K562 (cell line): ENCODE measurements around the gene C14orf180. TPM values are rescaled to one million over a fixed set of nuclear protein-coding genes. Genes with fewer than 3 reads are reported as not detected.

Source experiments
- ATAC-seq: fragments of 200-7000 bp; cut with Tn5 transposase; 3 replicates; pipeline ENCODE4 v1.9.1; 2020; ENCODE audit warnings: moderate library complexity
- BruUV-seq: library from RNA; stranded (reverse); fragments of 400-500 nt; replicated peaks from 2 replicates; lab custom pipeline; 2021; lab: Mats Ljungman, UMichigan
- CTCF ChIA-PET: fragments of 300-600 bp; formaldehyde crosslinking; extraction: SDS; loops from one replicate; lab custom pipeline; 2021; ENCODE audit warnings: low intra/inter-chr PET ratio; lab: Yijun Ruan, JAX
- POLR2A ChIA-PET: fragments of 300-600, 350-650 bp; sonication (Branson Sonifier 250); formaldehyde crosslinking; extraction: SDS; loops from one replicate; lab custom pipeline; 2021; ENCODE audit warnings: antibody characterized with exemption, inconsistent platforms; lab: Yijun Ruan, JAX
- DNase-seq, 4 experiments: peaks; one replicate each; pipeline versions ENCODE4 v3.0.0 to v3.0.0-alpha.2; 2011 to 2018; ENCODE audit warnings: low spot score in 3 of 4, mixed read lengths in 3 of 4; ENCODE audit errors: extremely low read depth in 1 of 4
- FAIRE-seq: peaks from 2 replicates; lab custom pipeline; 2011; peaks lifted over from hg19 to GRCh38; lab: Jason Lieb, UNC
- H2AFZ ChIP-seq: 2 replicates; pipeline ENCODE4 v1.6.0; 2011; ENCODE audit warnings: low read depth, low read length, control low read depth, inconsistent platforms
- H3K27ac ChIP-seq: fragments of 200-600 bp; 3 replicates; pipeline ENCODE4 v1.8.0; 2011; ENCODE audit warnings: low read depth, mild to moderate bottlenecking, control low read depth, inconsistent platforms, low read length, moderate library complexity, mixed read lengths; ENCODE audit errors: extremely low read depth
- H3K27me3 ChIP-seq, 2 experiments: fragments of 300-600 bp in 1 of 2; 2 replicates in 1 of 2; 3 replicates in 1 of 2; pipeline versions ENCODE4 v1.6.0 to v1.8.0; 2011; ENCODE audit warnings: inconsistent platforms in 2 of 2, low read length in 2 of 2, mild to moderate bottlenecking in 1 of 2, mixed read lengths in 1 of 2, moderate library complexity in 1 of 2; ENCODE audit not compliant: control insufficient read depth in 2 of 2, insufficient read depth in 2 of 2
- H3K36me3 ChIP-seq: fragments of 300-600 bp; 3 replicates; pipeline ENCODE4 v1.8.0; 2011; ENCODE audit warnings: mild to moderate bottlenecking, low read length, inconsistent platforms; ENCODE audit not compliant: control insufficient read depth, insufficient read depth
- H3K4me1 ChIP-seq, 2 experiments: fragments of 200-600 bp in 1 of 2; replicated peaks in 1 of 2; 2 replicates in 1 of 2; 3 replicates in 1 of 2; pipeline versions ENCODE4 v1.5.1 to v1.8.0; 2011; ENCODE audit warnings: inconsistent platforms in 2 of 2, low read length in 2 of 2, mild to moderate bottlenecking in 1 of 2, mixed read lengths in 1 of 2, moderate library complexity in 1 of 2; ENCODE audit not compliant: control insufficient read depth in 2 of 2, insufficient read depth in 2 of 2
- H3K4me2 ChIP-seq: 2 replicates; pipeline ENCODE4 v1.6.1; 2011; ENCODE audit warnings: low read length, control low read depth, inconsistent platforms, mixed read lengths; ENCODE audit not compliant: insufficient read depth
- H3K4me3 ChIP-seq: fragments of 200-600 bp; sonication (generic), shearing (Covaris generic); 2 replicates; pipeline ENCODE4 v1.5.1; 2016; ENCODE audit warnings: control low read depth, inconsistent platforms
- H3K79me2 ChIP-seq: fragments of 200-600 bp; 3 replicates; pipeline ENCODE4 v1.8.0; 2011; ENCODE audit warnings: low read length, inconsistent platforms; ENCODE audit not compliant: control insufficient read depth, insufficient read depth
- H3K9ac ChIP-seq, 2 experiments: 2 replicates each; pipeline versions ENCODE4 v1.6.0 to v1.6.1; 2011; ENCODE audit warnings: low read depth in 2 of 2, low read length in 2 of 2, control low read depth in 1 of 2, inconsistent platforms in 1 of 2, mild to moderate bottlenecking in 1 of 2, mixed read lengths in 1 of 2; ENCODE audit not compliant: insufficient read depth in 1 of 2
- H3K9me1 ChIP-seq: one replicate; pipeline ENCODE4 v1.6.0; 2011; ENCODE audit warnings: inconsistent platforms, mild to moderate bottlenecking, low read length, moderate library complexity; ENCODE audit not compliant: control insufficient read depth, insufficient read depth
- H3K9me3 ChIP-seq: replicated peaks from 2 replicates; pipeline ENCODE4 v1.5.1; 2011; ENCODE audit warnings: low read depth, low read length, inconsistent platforms; ENCODE audit not compliant: control insufficient read depth, insufficient read depth
- H4K20me1 ChIP-seq: replicated peaks from 2 replicates; pipeline ENCODE4 v1.6.1; 2011; ENCODE audit warnings: low read length, inconsistent platforms, mixed read lengths; ENCODE audit not compliant: control insufficient read depth, insufficient read depth
- BMI1 ChIP-seq: fragments of 150-350 bp; IDR thresholded peaks from 2 replicates; pipeline ENCODE4 v1.6.1; 2014; ENCODE audit warnings: low read length
- CBX3 ChIP-seq, 2 experiments: IDR thresholded peaks; 1 replicate in 1 of 2; 2 replicates in 1 of 2; pipeline ENCODE4 v1.6.1; 2012; ENCODE audit warnings: inconsistent platforms in 2 of 2, low read length in 2 of 2, borderline replicate concordance in 1 of 2, control low read depth in 1 of 2
- EP400 ChIP-seq: fragments of 450-650 bp; IDR thresholded peaks from 2 replicates; pipeline ENCODE4 v1.6.1; 2017; ENCODE audit warnings: antibody characterized with exemption, mild to moderate bottlenecking, moderate library complexity
- ETV6 ChIP-seq, 3 experiments: fragments of 150-350 bp in 1 of 3; sonication (generic) in 1 of 3; formaldehyde crosslinking in 1 of 3; IDR thresholded peaks; 2 replicates each; pipeline versions ENCODE4 v1.6.1 to v1.8.0; 2014 to 2022; ENCODE audit warnings: borderline replicate concordance in 2 of 3, low read depth in 2 of 3, antibody characterized with exemption in 1 of 3, low read length in 1 of 3, mild to moderate bottlenecking in 1 of 3, missing genetic modification reagents in 1 of 3
- JUNB ChIP-seq: fragments of 450-650 bp; formaldehyde crosslinking; conservative IDR thresholded peaks from 2 replicates; pipeline ENCODE4 v1.4.0; 2020; ENCODE audit warnings: mild to moderate bottlenecking
- LARP7 ChIP-seq: fragments of 450-650 bp; IDR thresholded peaks from 2 replicates; pipeline ENCODE4 v1.6.1; 2016
- NFE2 ChIP-seq: IDR thresholded peaks from 2 replicates; pipeline ENCODE4 v1.6.1; 2014; ENCODE audit warnings: antibody characterized with exemption, low read depth
- PPARD ChIP-seq: fragments of 250-450 bp; sonication (Bioruptor Pico); IDR thresholded peaks from 2 replicates; pipeline ENCODE4 v1.8.0; 2022; ENCODE audit warnings: inconsistent platforms, mild to moderate bottlenecking, moderate library complexity
- U2AF1 ChIP-seq: fragments of 200-400 bp; formaldehyde crosslinking; optimal IDR thresholded peaks from 2 replicates; pipeline ENCODE3; 2017; ENCODE audit warnings: mild to moderate bottlenecking, low read depth, low read length, moderate library complexity
- ZNF507 ChIP-seq: conservative IDR thresholded peaks from 2 replicates; pipeline ENCODE4 v1.6.1; 2017; ENCODE audit warnings: missing genetic modification characterization, missing compliant biosample characterization
- ZNF57 ChIP-seq: fragments of 450-650 bp; formaldehyde crosslinking; IDR thresholded peaks from 2 replicates; pipeline ENCODE4 v1.4.0; 2020; ENCODE audit warnings: mild to moderate bottlenecking, moderate library complexity
- ZNF764 ChIP-seq: fragments of 250-450 bp; sonication (Bioruptor Pico); IDR thresholded peaks from 2 replicates; pipeline ENCODE4 v1.4.0; 2020; ENCODE audit warnings: low read depth, mild to moderate bottlenecking, moderate library complexity
- WGBS: fragments of 100-300 bp; shearing (Covaris generic); methylation state at CpG from one replicate; pipeline ENCODE4 v1.1.6; 2016; ENCODE audit warnings: low coverage, mixed read lengths; ENCODE audit not compliant: insufficient coverage; ENCODE audit errors: missing lambda C conversion rate; 5-methylcytosine and 5-hydroxymethylcytosine counted together
- in situ Hi-C: fragments of 300-500 bp; cut with MboI; formaldehyde crosslinking; loops from 4 replicates; pipeline ENCODE4 v1.15.0; 2018; ENCODE audit warnings: inconsistent platforms, mixed read lengths
- intact Hi-C: fragments of 100-400 bp; cut with micrococcal nuclease; formaldehyde crosslinking; loops from 2 replicates; pipeline ENCODE4 v1.14.2; 2022
- polyA plus RNA-seq, 8 experiments: library from polyadenylated mRNA; depleted of rRNA in 4 of 8; stranded (reverse) in 5 of 8; unstranded in 3 of 8; fragments of >200 nt; fragmentation: Nextera tagmentation in 2 of 8; fragmentation: Illumina TruSeq in 1 of 8; extraction: Ambion mirVana in 2 of 8; extraction: Trizol in 1 of 8; gene quantifications; 2 replicates each; pipeline versions ENCODE4 v1.2.1 to v1.2.3, GENCODE V29; 2011 to 2014; ENCODE audit warnings: inconsistent platforms in 1 of 8, missing spikeins in 1 of 8
- total RNA-seq, 7 experiments: library from RNA; depleted of rRNA in 6 of 7; stranded (reverse); fragments of >200 nt in 6 of 7; fragmentation: Illumina TruSeq in 2 of 7; extraction: Trizol in 2 of 7; gene quantifications; 2 replicates each; pipeline versions ENCODE4 v1.2.1 to v1.2.3, GENCODE V29; 2011 to 2021; ENCODE audit warnings: low replicate concordance in 1 of 7
- TF ChIP-seq, protein P1 (sequence below): fragments of 450-650 bp; IDR thresholded peaks from 2 replicates; pipeline ENCODE4 v1.6.1; 2017; ENCODE audit warnings: mild to moderate bottlenecking, moderate library complexity
- TF ChIP-seq, protein P2 (sequence below): fragments of 250-450 bp; sonication (Bioruptor Pico); IDR thresholded peaks from 2 replicates; pipeline ENCODE4 v1.4.0; 2020
- TF ChIP-seq, protein P3 (sequence below): fragments of 250-450 bp; sonication (Bioruptor Pico); IDR thresholded peaks from 2 replicates; pipeline ENCODE4 v1.8.0; 2022; ENCODE audit warnings: moderate library complexity, mild to moderate bottlenecking, inconsistent platforms
- TF ChIP-seq, protein P4 (sequence below), 2 experiments: IDR thresholded peaks; 2 replicates each; pipeline ENCODE4 v1.6.1; 2012; ENCODE audit warnings: improper control_type of control experiment in 2 of 2, low read depth in 2 of 2, low read length in 2 of 2, borderline replicate concordance in 1 of 2

Gene C14orf180
- total and polyA plus RNA-seq, 9 of the 15 experiments (the other 6 are each of a cell fraction or from before 2014, with no cell fraction given), result not detected

DNA sequence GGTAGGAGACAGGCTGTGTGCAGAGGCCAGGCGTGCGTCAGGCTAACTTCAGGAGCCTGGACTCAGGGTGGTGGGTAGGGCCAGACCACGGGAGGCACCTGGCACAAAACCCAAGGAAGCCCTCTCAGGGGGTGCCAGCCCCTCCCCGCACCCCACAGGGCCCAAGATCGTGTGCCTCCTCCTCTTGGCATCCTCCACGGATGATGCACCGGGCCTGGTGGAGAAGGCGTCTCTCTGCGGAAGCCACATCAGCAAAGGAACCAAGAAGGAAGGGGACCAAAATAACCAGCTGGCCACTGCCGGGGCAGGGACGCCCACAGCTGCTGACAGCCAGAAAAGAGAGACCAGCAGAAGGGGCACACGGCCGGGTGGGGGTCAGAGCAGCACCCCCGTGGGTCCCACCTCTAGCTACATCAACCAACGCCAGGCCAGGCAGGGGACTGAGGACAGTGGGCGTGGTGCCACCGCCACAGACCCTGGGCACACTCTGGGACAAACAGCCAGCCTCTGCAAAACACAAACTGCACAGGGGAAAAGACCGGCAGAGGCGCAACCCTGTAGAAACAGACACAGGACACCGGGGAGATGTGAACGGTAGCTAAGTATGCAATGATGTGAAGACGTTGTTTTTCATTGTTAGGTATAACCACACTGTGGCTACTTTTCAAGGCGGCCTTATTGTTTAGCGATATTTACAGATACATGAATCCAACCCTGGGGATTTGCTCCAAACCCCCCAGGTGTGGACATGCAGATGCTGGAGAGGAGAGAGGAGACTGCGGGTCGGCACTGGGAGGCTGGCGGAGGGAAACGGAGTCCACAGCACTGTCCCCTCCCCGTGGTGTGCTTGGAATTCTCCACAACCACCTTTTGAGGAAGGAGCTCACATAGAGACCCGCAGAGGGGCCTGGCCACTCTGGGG is 26.1 kb upstream of the C14orf180 start:
- Histone ChIP-seq H3K27me3 (peaks cover 0 to 32% of the 10 kb centered on the region in 2 experiments; a peak in 2 of 5 replicates), H3K9me3 (no peaks in the 10 kb centered on the region), H3K36me3 (no peaks in the 10 kb centered on the region), H2AFZ (no peak overlapping the region), H3K4me3 (no peak overlapping the region), H3K9ac (no peak overlapping the region), H3K27ac (no peak overlapping the region), H3K79me2 (no peaks in the 10 kb centered on the region), H3K4me1 (no peaks in the 10 kb centered on the region), H3K4me2 (no peak overlapping the region), H3K9me1 (no peaks in the 10 kb centered on the region), H4K20me1 (no peaks in the 10 kb centered on the region; the same call in 1 of the 2 replicates)
- ATAC-seq, result no peak
- no peak for DNase-seq
- no TSS peak for BruUV-seq
- FAIRE-seq, result no peak
- in situ Hi-C loops, result no loop called here
- ChIA-PET POLR2A (no interaction called here), CTCF (no interaction called here)
- intact Hi-C loops, result no loop called here
- under 1% methylated on average over 13 of the region's 30 CpGs for WGBS
- TF ChIP-seq BMI1 (no peak), U2AF1 (no peak), ZNF507 (no peak), ZNF764 (CRISPR knock-in tag) (no peak), PPARD (no peak), EP400 (no peak), JUNB (CRISPR knock-in tag) (no peak), ETV6 (IDR thresholded peaks at IDR 0.05; ENCODE audit: borderline replicate concordance in 1 of 2, low read depth in 2 of 2, low read length in 1 of 2) (no peak), ETV6 (CRISPR knock-in tag; IDR thresholded peaks at IDR 0.05; ENCODE audit: borderline replicate concordance) (no peak), LARP7 (no peak), ZNF57 (CRISPR knock-in tag) (no peak), CBX3 (IDR thresholded peaks at IDR 0.05; ENCODE audit: borderline replicate concordance in 1 of 2, low read length in 2 of 2) (no peak), NFE2 (no peak)
- TF ChIP-seq, protein P1, sequence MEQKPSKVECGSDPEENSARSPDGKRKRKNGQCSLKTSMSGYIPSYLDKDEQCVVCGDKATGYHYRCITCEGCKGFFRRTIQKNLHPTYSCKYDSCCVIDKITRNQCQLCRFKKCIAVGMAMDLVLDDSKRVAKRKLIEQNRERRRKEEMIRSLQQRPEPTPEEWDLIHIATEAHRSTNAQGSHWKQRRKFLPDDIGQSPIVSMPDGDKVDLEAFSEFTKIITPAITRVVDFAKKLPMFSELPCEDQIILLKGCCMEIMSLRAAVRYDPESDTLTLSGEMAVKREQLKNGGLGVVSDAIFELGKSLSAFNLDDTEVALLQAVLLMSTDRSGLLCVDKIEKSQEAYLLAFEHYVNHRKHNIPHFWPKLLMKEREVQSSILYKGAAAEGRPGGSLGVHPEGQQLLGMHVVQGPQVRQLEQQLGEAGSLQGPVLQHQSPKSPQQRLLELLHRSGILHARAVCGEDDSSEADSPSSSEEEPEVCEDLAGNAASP, result no peak
- TF ChIP-seq, protein P2, sequence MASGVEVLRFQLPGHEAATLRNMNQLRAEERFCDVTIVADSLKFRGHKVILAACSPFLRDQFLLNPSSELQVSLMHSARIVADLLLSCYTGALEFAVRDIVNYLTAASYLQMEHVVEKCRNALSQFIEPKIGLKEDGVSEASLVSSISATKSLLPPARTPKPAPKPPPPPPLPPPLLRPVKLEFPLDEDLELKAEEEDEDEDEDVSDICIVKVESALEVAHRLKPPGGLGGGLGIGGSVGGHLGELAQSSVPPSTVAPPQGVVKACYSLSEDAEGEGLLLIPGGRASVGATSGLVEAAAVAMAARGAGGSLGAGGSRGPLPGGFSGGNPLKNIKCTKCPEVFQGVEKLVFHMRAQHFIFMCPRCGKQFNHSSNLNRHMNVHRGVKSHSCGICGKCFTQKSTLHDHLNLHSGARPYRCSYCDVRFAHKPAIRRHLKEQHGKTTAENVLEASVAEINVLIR (CRISPR knock-in tag), result no peak
- TF ChIP-seq, protein P3, sequence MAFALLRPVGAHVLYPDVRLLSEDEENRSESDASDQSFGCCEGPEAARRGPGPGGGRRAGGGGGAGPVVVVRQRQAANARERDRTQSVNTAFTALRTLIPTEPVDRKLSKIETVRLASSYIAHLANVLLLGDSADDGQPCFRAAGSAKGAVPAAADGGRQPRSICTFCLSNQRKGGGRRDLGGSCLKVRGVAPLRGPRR, result no peak
- TF ChIP-seq, protein P4, sequence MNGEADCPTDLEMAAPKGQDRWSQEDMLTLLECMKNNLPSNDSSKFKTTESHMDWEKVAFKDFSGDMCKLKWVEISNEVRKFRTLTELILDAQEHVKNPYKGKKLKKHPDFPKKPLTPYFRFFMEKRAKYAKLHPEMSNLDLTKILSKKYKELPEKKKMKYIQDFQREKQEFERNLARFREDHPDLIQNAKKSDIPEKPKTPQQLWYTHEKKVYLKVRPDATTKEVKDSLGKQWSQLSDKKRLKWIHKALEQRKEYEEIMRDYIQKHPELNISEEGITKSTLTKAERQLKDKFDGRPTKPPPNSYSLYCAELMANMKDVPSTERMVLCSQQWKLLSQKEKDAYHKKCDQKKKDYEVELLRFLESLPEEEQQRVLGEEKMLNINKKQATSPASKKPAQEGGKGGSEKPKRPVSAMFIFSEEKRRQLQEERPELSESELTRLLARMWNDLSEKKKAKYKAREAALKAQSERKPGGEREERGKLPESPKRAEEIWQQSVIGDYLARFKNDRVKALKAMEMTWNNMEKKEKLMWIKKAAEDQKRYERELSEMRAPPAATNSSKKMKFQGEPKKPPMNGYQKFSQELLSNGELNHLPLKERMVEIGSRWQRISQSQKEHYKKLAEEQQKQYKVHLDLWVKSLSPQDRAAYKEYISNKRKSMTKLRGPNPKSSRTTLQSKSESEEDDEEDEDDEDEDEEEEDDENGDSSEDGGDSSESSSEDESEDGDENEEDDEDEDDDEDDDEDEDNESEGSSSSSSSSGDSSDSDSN (IDR thresholded peaks at IDR 0.05; ENCODE audit: borderline replicate concordance in 1 of 2, low read depth in 2 of 2, low read length in 2 of 2), result no peak
